ENCODE results near the gene WIZ. TPM values are rescaled to one million over a fixed set of nuclear protein-coding genes. Genes with fewer than 3 reads are reported as not detected.
A peak's percentile ranks its signal among the peaks of the same experiment; 100 is the strongest.
"Not testable (repeated sequence)": the region's sequence is repeated elsewhere in the genome, so short reads cannot be mapped to it uniquely, and the experiment has no call there.

WIZ gene
- total and polyA plus RNA-seq, 9 of the 15 experiments (the other 6 are each of a cell fraction or from before 2014, with no cell fraction given): 0.06 to 37.5 (median 4.8) TPM

- POLR2A ChIA-PET: interaction anchor here (1.9 kb wide), 1 partner anchor 17 kb away, joined by 6 read pairs; no protein-coding TSS in a partner anchor
- 92% methylated on average over 13 of the region's 17 CpGs for WGBS (ENCODE audit: insufficient coverage, low coverage, missing lambda C conversion rate)
- ATAC-seq; H3K9ac ChIP-seq (ENCODE audit: insufficient read depth in 1 of 2, low read depth in 2 of 2, low read length in 2 of 2); H4K20me1 ChIP-seq (replicated peaks; ENCODE audit: control insufficient read depth, insufficient read depth, low read length); FAIRE-seq; H3K9me3 ChIP-seq (replicated peaks; ENCODE audit: control insufficient read depth, insufficient read depth, low read depth, low read length); H3K27ac ChIP-seq (ENCODE audit: extremely low read depth, low read depth, low read length); H2AFZ ChIP-seq (ENCODE audit: low read depth, low read length); H3K4me1 ChIP-seq (replicated peaks in 1 of 2; ENCODE audit: control insufficient read depth in 2 of 2, insufficient read depth in 2 of 2, low read length in 2 of 2); BruUV-seq (replicated peaks); H3K9me1 ChIP-seq (ENCODE audit: control insufficient read depth, insufficient read depth, low read length); DNase-seq (ENCODE audit: extremely low read depth in 1 of 4, low spot score in 3 of 4); H3K4me3 ChIP-seq; H3K4me2 ChIP-seq (ENCODE audit: insufficient read depth, low read length); H3K27me3 ChIP-seq (ENCODE audit: control insufficient read depth in 2 of 2, insufficient read depth in 2 of 2, low read length in 2 of 2); intact Hi-C loops (cut with micrococcal nuclease); CTCF ChIA-PET (ENCODE audit: low intra/inter-chr PET ratio); in situ Hi-C loops (cut with MboI): not testable (repeated sequence)
- Histone ChIP-seq H3K36me3 (ENCODE audit: control insufficient read depth, insufficient read depth, low read length) (peaks cover 83% of the 10 kb centered on the region), H3K79me2 (ENCODE audit: control insufficient read depth, insufficient read depth, low read length) (peaks cover 18% of the 10 kb centered on the region)
These were observed 54.5 kb downstream of the WIZ start for GRCh38 chr19:15395251-15395650.

- H3K9me1 ChIP-seq (ENCODE audit: control insufficient read depth, insufficient read depth, low read length): no peaks in the 10 kb centered on the region
- ATAC-seq (no peak), FAIRE-seq (no peak), DNase-seq (ENCODE audit: extremely low read depth in 1 of 4, low spot score in 3 of 4) (no peak)
- intact Hi-C loops (cut with micrococcal nuclease): no loop called here
- peaks cover 25% of the 10 kb centered on the region for H3K79me2 ChIP-seq (ENCODE audit: control insufficient read depth, insufficient read depth, low read length)
- peaks cover 0 to 9% of the 10 kb centered on the region in 2 experiments; a peak in 1 of 5 replicates for H3K4me1 ChIP-seq (replicated peaks in 1 of 2; ENCODE audit: control insufficient read depth in 2 of 2, insufficient read depth in 2 of 2, low read length in 2 of 2)
- POLR2A ChIA-PET: interaction anchor here (1.9 kb wide), 1 partner anchor 16 kb away, joined by 6 read pairs; no protein-coding TSS in a partner anchor
- in situ Hi-C loops (cut with MboI): no loop called here
- TF ChIP-seq FOS (IDR thresholded peaks at IDR 0.05; ENCODE audit: extremely low read depth, insufficient read length): no peak
- TF ChIP-seq ZNF282 (CRISPR knock-in tag; IDR thresholded peaks at IDR 0.05): no peak
- no peak for TF ChIP-seq MXI1 (IDR thresholded peaks at IDR 0.05; ENCODE audit: low read depth, low read length)
- TF ChIP-seq GTF2A2 (tag; IDR thresholded peaks at IDR 0.05): no peak
- TF ChIP-seq FOSL1 (tag; conservative IDR thresholded peaks at IDR 0.05): no peak
- TF ChIP-seq PCBP2 (IDR thresholded peaks at IDR 0.05; ENCODE audit: low read depth, low read length, poor library complexity, severe bottlenecking): no peak
- TF ChIP-seq ZNF121 (CRISPR knock-in tag; conservative IDR thresholded peaks at IDR 0.05): peak; percentile 93
- no peak for TF ChIP-seq HDAC2 (IDR thresholded peaks at IDR 0.05)
- TF ChIP-seq ZNF398 (CRISPR knock-in tag; IDR thresholded peaks at IDR 0.05): no peak
- TF ChIP-seq PBX2 (CRISPR knock-in tag; IDR thresholded peaks at IDR 0.05; ENCODE audit: low read depth): no peak
- no peak for TF ChIP-seq PBX2 (tag; conservative IDR thresholded peaks at IDR 0.05; ENCODE audit: low read depth)
- TF ChIP-seq CEBPB (tag; IDR thresholded peaks at IDR 0.05): 0 out of 2 replicates have a peak, but pooled peaks have one; percentile 19
- no peak overlapping the region for H3K9ac ChIP-seq (ENCODE audit: insufficient read depth in 1 of 2, low read depth in 2 of 2, low read length in 2 of 2)
- H3K9me3 ChIP-seq (replicated peaks; ENCODE audit: control insufficient read depth, insufficient read depth, low read depth, low read length): no peaks in the 10 kb centered on the region
- CTCF ChIA-PET (ENCODE audit: low intra/inter-chr PET ratio): no interaction called here
- WGBS (ENCODE audit: insufficient coverage, low coverage, missing lambda C conversion rate): 78% methylated on average over 5 of the region's 5 CpGs
- H3K36me3 ChIP-seq (ENCODE audit: control insufficient read depth, insufficient read depth, low read length): peaks cover 81% of the 10 kb centered on the region
- no TSS peak for BruUV-seq (replicated peaks)
- no peak overlapping the region for H3K4me3 ChIP-seq
- no peak overlapping the region for H3K4me2 ChIP-seq (ENCODE audit: insufficient read depth, low read length)
- H3K27ac ChIP-seq (ENCODE audit: extremely low read depth, low read depth, low read length): no peak overlapping the region
- H2AFZ ChIP-seq (ENCODE audit: low read depth, low read length): no peak overlapping the region
- no peaks in the 10 kb centered on the region; the same call in 1 of the 2 replicates for H4K20me1 ChIP-seq (replicated peaks; ENCODE audit: control insufficient read depth, insufficient read depth, low read length)
- no peaks in the 10 kb centered on the region for H3K27me3 ChIP-seq (ENCODE audit: control insufficient read depth in 2 of 2, insufficient read depth in 2 of 2, low read length in 2 of 2)
These were observed 55.3 kb downstream of the WIZ start for GRCh38 chr19:15394426-15394825.

Data from K562 (cell line).